Peyer's patch (tissue), 4 donors: ENCODE data around the gene ANXA6. TPM values are rescaled to one million over a fixed set of nuclear protein-coding genes. Genes with fewer than 3 reads are reported as not detected.
A peak's percentile ranks its signal among the peaks of the same experiment; 100 is the strongest.

Source experiments
- DNase-seq, 3 donors: peaks; one replicate each; pipeline ENCODE4 v3.0.0-alpha.2; 2017 to 2019
- H3K27ac ChIP-seq, 4 donors: fragments of 200-600 bp; sonication (generic); one replicate each; pipeline ENCODE4 v1.5.1; 2016 to 2019
- H3K27me3 ChIP-seq, 2 donors: fragments of 200-600 bp; sonication (generic); one replicate each; pipeline ENCODE4 v1.5.1; 2019
- H3K36me3 ChIP-seq, 3 donors: fragments of 200-600 bp; sonication (generic); one replicate each; pipeline ENCODE4 v1.5.1; 2016 to 2019
- H3K4me1 ChIP-seq, 4 donors: fragments of 200-600 bp; sonication (generic); one replicate each; pipeline ENCODE4 v1.5.1; 2016 to 2019
- H3K4me3 ChIP-seq, 4 donors: fragments of 200-600 bp; sonication (generic); 1 replicate in 3 of 4; 2 replicates in 1 of 4; pipeline ENCODE4 v1.5.1; 2016 to 2019; ENCODE audit warnings: mild to moderate bottlenecking in 1 of 4
- H3K9me3 ChIP-seq, 4 donors: fragments of 200-600 bp; sonication (generic); one replicate each; pipeline ENCODE4 v1.5.1; 2016 to 2019; ENCODE audit warnings: mild to moderate bottlenecking in 1 of 4
- POLR2A ChIP-seq, 2 donors: fragments of 450-650 bp; IDR thresholded peaks; one replicate each; pipeline ENCODE4 v1.5.1; 2017; ENCODE audit warnings: antibody characterized with exemption in 2 of 2, mild to moderate bottlenecking in 2 of 2, moderate library complexity in 2 of 2
- total RNA-seq, 4 donors: library from RNA; depleted of rRNA; stranded (reverse); fragments of >200 nt; gene quantifications; one replicate each; pipeline ENCODE4 v1.1.0, GENCODE V29; 2016
- TF ChIP-seq, protein P1 (sequence below), 6 experiments: fragments of 450-650 bp in 4 of 6; fragments of 200-600 bp in 2 of 6; sonication (generic) in 1 of 6; IDR thresholded peaks; one replicate each; pipeline ENCODE4 v1.5.1; 2017 to 2019; ENCODE audit warnings: antibody characterized with exemption in 6 of 6, mild to moderate bottlenecking in 3 of 6, moderate library complexity in 1 of 6

Gene ANXA6
- total RNA-seq, 4 donors from 2014 or later, result 11.2 to 228 (median 30.1) TPM

DNA sequence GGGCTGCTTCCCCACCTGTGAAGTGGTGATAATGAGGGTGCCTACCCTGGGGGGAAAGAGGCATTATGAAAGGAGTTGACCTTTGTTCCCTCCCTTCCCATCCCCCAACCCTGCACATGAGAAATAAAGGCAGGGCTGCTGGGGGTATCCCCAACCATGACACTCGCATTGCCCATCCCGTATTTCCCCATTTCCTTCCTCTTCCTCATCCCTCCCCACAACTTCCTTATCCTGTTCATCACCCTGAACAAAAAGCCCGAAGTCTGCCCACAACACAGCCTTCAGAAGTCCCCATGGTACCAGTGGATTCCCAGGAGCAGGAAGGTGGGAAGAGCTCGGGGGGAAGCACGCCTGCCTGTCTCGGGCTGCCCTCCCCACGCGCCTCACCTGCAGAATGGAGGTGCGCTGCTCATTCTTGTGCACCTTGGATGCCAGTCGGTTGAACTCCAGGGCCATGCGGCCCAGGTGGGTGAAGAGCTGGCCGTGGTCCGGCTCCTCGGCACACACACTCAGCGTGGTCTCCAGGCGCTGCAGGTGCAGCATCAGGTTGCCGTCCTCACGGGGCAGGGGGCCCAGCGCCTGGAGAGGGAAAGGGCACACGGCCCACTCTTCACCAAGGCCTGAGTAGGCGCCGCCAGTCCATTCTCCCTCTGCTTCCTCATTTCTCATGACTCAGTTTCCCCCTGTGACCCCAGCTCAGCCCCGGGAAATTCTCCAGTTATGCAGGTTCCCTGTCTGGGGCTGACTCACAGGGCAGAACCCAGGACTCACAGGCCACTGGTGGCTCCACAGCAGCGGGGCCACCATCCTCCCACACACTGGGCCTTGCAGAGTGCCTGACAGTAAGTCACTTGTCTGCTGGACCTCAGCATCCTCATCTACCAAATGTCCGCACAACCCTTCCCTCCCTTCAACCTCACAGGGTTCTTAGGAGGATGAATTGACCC, 100.9 kb downstream of the ANXA6 start:
- H3K4me1 ChIP-seq, result peaks cover 5 to 48% (median 15%) of the 10 kb centered on the region in 4 donors
- H3K27ac ChIP-seq, result peak overlapping the region in 2 of 4 donors; percentile 82 to 88
- H3K36me3 ChIP-seq, result peaks cover 0 to 96% (median 0%) of the 10 kb centered on the region in 3 donors
- peak in 1 of 3 donors; percentile 47 for DNase-seq
- H3K27me3 ChIP-seq, result no peaks in the 10 kb centered on the region
- TF ChIP-seq POLR2A (IDR thresholded peaks at IDR 0.05), result no peak
- TF ChIP-seq, protein P1, sequence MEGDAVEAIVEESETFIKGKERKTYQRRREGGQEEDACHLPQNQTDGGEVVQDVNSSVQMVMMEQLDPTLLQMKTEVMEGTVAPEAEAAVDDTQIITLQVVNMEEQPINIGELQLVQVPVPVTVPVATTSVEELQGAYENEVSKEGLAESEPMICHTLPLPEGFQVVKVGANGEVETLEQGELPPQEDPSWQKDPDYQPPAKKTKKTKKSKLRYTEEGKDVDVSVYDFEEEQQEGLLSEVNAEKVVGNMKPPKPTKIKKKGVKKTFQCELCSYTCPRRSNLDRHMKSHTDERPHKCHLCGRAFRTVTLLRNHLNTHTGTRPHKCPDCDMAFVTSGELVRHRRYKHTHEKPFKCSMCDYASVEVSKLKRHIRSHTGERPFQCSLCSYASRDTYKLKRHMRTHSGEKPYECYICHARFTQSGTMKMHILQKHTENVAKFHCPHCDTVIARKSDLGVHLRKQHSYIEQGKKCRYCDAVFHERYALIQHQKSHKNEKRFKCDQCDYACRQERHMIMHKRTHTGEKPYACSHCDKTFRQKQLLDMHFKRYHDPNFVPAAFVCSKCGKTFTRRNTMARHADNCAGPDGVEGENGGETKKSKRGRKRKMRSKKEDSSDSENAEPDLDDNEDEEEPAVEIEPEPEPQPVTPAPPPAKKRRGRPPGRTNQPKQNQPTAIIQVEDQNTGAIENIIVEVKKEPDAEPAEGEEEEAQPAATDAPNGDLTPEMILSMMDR (IDR thresholded peaks at IDR 0.05), result no peak
- H3K4me3 ChIP-seq, result no peak overlapping the region
- no peaks in the 10 kb centered on the region for H3K9me3 ChIP-seq

DNA sequence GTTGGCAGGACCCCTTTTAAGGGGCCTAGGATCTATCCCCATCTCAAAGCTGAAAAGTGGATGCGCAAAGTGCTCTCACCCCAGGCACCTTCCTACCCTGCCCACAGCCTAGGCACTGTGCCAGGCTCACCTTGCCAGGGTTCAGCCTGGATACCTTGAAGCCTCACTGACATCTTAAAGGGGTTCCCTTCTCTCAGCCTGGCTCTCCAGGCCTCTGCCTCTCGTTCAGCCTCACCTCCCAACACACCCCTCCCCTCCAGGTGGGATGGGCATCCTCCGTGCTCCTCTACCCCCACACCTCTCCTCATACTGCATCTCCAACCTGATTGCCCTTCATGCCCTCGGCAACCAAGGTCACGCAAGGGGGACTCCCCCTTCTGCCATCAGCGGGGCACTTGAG, 102.2 kb downstream of the ANXA6 start:
- peaks cover 0 to 96% (median 6%) of the 10 kb centered on the region in 3 donors for H3K36me3 ChIP-seq
- peak in 1 of 3 donors; percentile 66 for DNase-seq
- TF ChIP-seq, protein P1 (IDR thresholded peaks at IDR 0.05), result no peak
- no peak for TF ChIP-seq POLR2A (IDR thresholded peaks at IDR 0.05)

DNA sequence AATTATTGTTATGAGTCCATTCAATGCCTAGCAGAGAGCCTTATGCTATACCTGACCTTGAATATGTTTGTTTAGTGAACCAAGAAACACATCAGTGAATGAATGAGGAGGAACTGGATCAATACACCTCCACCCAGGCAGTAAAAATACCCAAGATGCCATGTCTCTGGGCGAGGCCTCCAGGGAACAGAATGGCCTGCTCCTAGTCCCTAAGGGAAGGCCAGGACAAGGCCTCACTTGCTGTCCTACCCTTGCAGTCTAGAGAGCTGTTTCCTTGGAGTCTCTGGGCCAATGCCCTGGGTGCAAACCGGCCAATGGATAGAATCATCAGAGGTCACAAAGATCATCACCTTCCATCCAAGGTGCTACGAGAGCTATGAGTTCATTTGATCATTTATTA, 102.9 kb downstream of the ANXA6 start:
- Histone ChIP-seq H3K36me3 (peaks cover 0 to 96% (median 6%) of the 10 kb centered on the region in 3 donors), H3K9me3 (no peaks in the 10 kb centered on the region), H3K27ac (peak overlapping the region in 3 of 4 donors; percentile 65 to 88 (median 82)), H3K4me3 (no peak overlapping the region), H3K4me1 (peaks cover 0 to 39% (median 10%) of the 10 kb centered on the region in 4 donors), H3K27me3 (no peaks in the 10 kb centered on the region)
- TF ChIP-seq, protein P1 (IDR thresholded peaks at IDR 0.05), result peak in 2 of 6 experiments; percentile 31 to 42
- peak in 1 of 2 donors; percentile 21 for TF ChIP-seq POLR2A (IDR thresholded peaks at IDR 0.05)
- DNase-seq, result peak in 2 of 3 donors; percentile 80 to 84

More for the DNA sequence above, 102.2 kb downstream of the ANXA6 start:
- Histone ChIP-seq H3K27me3 (no peaks in the 10 kb centered on the region), H3K9me3 (no peaks in the 10 kb centered on the region), H3K4me1 (peaks cover 5 to 45% (median 11%) of the 10 kb centered on the region in 4 donors), H3K4me3 (no peak overlapping the region), H3K27ac (peak overlapping the region in 3 of 4 donors; percentile 64 to 88 (median 82))

DNA sequence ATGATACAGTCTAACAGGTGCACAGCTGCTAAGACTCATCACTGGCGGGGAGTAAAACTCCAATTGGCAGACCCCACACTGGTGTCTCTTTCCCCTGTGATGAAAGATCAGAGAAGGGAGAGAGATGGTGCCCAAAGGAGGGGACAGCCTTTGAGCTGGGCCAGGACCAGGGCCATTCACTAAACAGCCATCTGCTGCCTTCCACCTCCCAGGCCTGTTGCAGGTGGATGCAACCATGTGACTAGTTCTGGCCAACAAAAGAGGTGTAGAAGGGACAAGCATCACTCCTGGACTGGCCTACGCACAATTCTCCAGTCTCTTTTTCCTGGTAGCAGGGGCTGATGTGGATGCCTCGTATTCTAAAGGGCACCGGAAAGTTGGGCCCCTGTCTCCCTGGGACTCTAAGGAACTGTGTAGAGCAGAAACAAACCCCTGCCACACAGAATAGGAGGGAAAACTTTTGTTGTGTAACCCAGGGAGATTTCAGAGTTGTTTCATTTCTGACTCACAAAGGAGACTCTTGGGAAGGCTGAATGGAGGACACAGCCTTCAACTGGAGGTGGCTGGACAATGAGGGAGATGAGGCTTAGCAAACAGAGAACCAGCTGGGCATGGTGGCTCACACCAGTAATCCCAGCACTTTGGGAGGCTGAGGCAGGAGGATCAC, 103.7 kb downstream of the ANXA6 start:
- Histone ChIP-seq H3K27ac (peak overlapping the region in 3 of 4 donors; percentile 65 to 88 (median 82)), H3K4me1 (peaks cover 0 to 39% (median 8%) of the 10 kb centered on the region in 4 donors), H3K9me3 (no peaks in the 10 kb centered on the region), H3K27me3 (no peaks in the 10 kb centered on the region), H3K36me3 (peaks cover 0 to 97% (median 6%) of the 10 kb centered on the region in 3 donors), H3K4me3 (no peak overlapping the region)
- DNase-seq, result peak in 1 of 3 donors; percentile 40
- TF ChIP-seq, protein P1 (IDR thresholded peaks at IDR 0.05), result no peak
- no peak for TF ChIP-seq POLR2A (IDR thresholded peaks at IDR 0.05)

DNA sequence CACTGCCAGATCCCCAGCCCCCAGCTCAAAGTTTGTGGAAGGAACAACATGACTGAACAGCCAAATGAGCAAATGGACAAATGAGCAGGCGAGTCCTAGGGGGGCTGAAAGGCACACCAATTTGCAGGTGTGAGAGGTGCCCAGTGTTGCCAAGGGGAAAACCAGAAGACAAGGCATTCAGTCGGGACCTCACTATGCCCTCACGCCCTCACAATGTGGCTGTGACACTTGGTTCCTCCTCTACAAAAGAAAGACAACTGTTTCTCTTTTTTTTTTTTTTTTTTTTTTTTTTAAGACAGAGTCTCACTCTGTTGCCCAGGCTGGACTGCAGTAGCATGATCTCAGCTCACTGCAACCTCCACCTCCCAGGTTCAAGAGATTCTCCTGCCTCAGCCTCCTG, 104.7 kb downstream of the ANXA6 start:
- no peak for DNase-seq
- peaks cover 0 to 97% (median 6%) of the 10 kb centered on the region in 3 donors for H3K36me3 ChIP-seq
- H3K27ac ChIP-seq, result peak overlapping the region in 3 of 4 donors; percentile 36 to 88 (median 52)
- peaks cover 0 to 39% (median 6%) of the 10 kb centered on the region in 4 donors for H3K4me1 ChIP-seq
- no peaks in the 10 kb centered on the region for H3K9me3 ChIP-seq
- H3K27me3 ChIP-seq, result no peaks in the 10 kb centered on the region
- no peak overlapping the region for H3K4me3 ChIP-seq
- TF ChIP-seq POLR2A (IDR thresholded peaks at IDR 0.05), result no peak
- TF ChIP-seq, protein P1 (IDR thresholded peaks at IDR 0.05), result no peak
